ENCODE data around the gene MAP7D1. TPM values are rescaled to one million over a fixed set of nuclear protein-coding genes. Genes with fewer than 3 reads are reported as not detected.

The MAP7D1 gene
- total RNA-seq, 1 donor, result 132 TPM

GRCh38 chr1:36123356-36123755 is 32.6 kb upstream of the MAP7D1 start:
- Histone ChIP-seq H4K20me1 (ENCODE audit: insufficient read depth, low read length) (no peaks in the 10 kb centered on the region), H3K36me3 (ENCODE audit: insufficient read depth, low read length) (no peaks in the 10 kb centered on the region), H3K4me3 (ENCODE audit: insufficient read depth, low read length) (no peak overlapping the region), H3K79me2 (ENCODE audit: insufficient read depth, low read length) (no peaks in the 10 kb centered on the region), H3K9me3 (ENCODE audit: low read depth, low read length) (no peaks in the 10 kb centered on the region), H2AFZ (ENCODE audit: low read length) (peak overlapping the region; percentile 35), H3K27me3 (ENCODE audit: insufficient read depth, low read length) (peaks cover 12% of the 10 kb centered on the region), H3K4me1 (ENCODE audit: insufficient read depth, low read length) (peaks cover 26% of the 10 kb centered on the region), H3K4me2 (ENCODE audit: insufficient read depth, low read length) (peak overlapping the region; percentile 33), H3K27ac (ENCODE audit: low read depth, low read length) (no peak overlapping the region)
- DNase-seq (ENCODE audit: insufficient read length, low spot score, missing footprints), result peak; percentile 85
- no peak for TF ChIP-seq CTCF (IDR thresholded peaks at IDR 0.05; ENCODE audit: extremely low read depth, low read depth, low read length)

- Histone ChIP-seq H3K9me3 (ENCODE audit: low read depth, low read length) (no peaks in the 10 kb centered on the region), H3K4me2 (ENCODE audit: insufficient read depth, low read length) (no peak overlapping the region), H2AFZ (ENCODE audit: low read length) (no peak overlapping the region), H3K36me3 (ENCODE audit: insufficient read depth, low read length) (no peaks in the 10 kb centered on the region), H3K27me3 (ENCODE audit: insufficient read depth, low read length) (peaks cover 12% of the 10 kb centered on the region), H4K20me1 (ENCODE audit: insufficient read depth, low read length) (no peaks in the 10 kb centered on the region), H3K4me3 (ENCODE audit: insufficient read depth, low read length) (no peak overlapping the region), H3K4me1 (ENCODE audit: insufficient read depth, low read length) (peaks cover 25% of the 10 kb centered on the region), H3K27ac (ENCODE audit: low read depth, low read length) (no peak overlapping the region), H3K79me2 (ENCODE audit: insufficient read depth, low read length) (no peaks in the 10 kb centered on the region)
- peak; percentile 85 for DNase-seq (ENCODE audit: insufficient read length, low spot score, missing footprints)
- no peak for TF ChIP-seq CTCF (IDR thresholded peaks at IDR 0.05; ENCODE audit: extremely low read depth, low read depth, low read length)
Measured at GRCh38 chr1:36124404-36125128, 31.4 kb upstream of the MAP7D1 start.

GRCh38 chr1:36125129-36125991 is 30.6 kb upstream of the MAP7D1 start, which contains the start of gene COL8A2:
Gene COL8A2, minus strand, starts transcription at chr1:36125222. Its CDS starts 24,980 bp downstream, at chr1:36100242.
- Histone ChIP-seq H3K36me3 (ENCODE audit: insufficient read depth, low read length) (no peaks in the 10 kb centered on the region), H3K4me1 (ENCODE audit: insufficient read depth, low read length) (peaks cover 21% of the 10 kb centered on the region), H4K20me1 (ENCODE audit: insufficient read depth, low read length) (no peaks in the 10 kb centered on the region), H3K4me3 (ENCODE audit: insufficient read depth, low read length) (peak within 1 kb of the TSS; percentile 56), H3K27ac (ENCODE audit: low read depth, low read length) (no peak within 1 kb of the TSS), H2AFZ (ENCODE audit: low read length) (peak within 1 kb of the TSS; percentile 5), H3K79me2 (ENCODE audit: insufficient read depth, low read length) (no peaks in the 10 kb centered on the region), H3K9me3 (ENCODE audit: low read depth, low read length) (no peaks in the 10 kb centered on the region), H3K27me3 (ENCODE audit: insufficient read depth, low read length) (peaks cover 12% of the 10 kb centered on the region), H3K4me2 (ENCODE audit: insufficient read depth, low read length) (peak within 1 kb of the TSS; percentile 53)
- no peak for TF ChIP-seq CTCF (IDR thresholded peaks at IDR 0.05; ENCODE audit: extremely low read depth, low read depth, low read length)
- DNase-seq (ENCODE audit: insufficient read length, low spot score, missing footprints), result peak; percentile 90

Measured in osteoblast (primary cell).